GM12801 (cell line): ENCODE results near the gene CAPN11.

ENCODE experiments used
- TF ChIP-seq, protein P1 (sequence below): IDR thresholded peaks from one replicate; pipeline ENCODE4 v1.5.1; 2011; ENCODE audit warnings: control low read depth; ENCODE audit not compliant: insufficient read length; ENCODE audit errors: extremely low read depth

CAPN11 gene

DNA sequence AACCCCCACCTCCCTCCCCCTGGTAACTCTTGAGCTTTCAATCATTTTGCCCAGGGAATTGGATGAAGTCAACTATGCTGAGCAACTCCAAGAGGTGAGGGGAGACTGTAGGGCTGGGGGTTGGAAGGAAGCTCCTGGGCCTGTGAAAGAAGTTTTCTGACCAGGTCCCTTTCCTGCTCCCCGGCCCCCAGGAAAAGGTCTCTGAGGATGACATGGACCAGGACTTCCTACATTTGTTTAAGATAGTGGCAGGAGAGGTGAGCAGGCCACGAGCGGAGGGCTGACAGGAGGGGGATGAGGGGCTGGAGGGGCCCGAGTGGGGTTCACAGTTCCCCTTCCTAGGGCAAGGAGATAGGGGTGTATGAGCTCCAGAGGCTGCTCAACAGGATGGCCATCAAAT lies 21.8 kb downstream of the CAPN11 start:
- TF ChIP-seq, protein P1, sequence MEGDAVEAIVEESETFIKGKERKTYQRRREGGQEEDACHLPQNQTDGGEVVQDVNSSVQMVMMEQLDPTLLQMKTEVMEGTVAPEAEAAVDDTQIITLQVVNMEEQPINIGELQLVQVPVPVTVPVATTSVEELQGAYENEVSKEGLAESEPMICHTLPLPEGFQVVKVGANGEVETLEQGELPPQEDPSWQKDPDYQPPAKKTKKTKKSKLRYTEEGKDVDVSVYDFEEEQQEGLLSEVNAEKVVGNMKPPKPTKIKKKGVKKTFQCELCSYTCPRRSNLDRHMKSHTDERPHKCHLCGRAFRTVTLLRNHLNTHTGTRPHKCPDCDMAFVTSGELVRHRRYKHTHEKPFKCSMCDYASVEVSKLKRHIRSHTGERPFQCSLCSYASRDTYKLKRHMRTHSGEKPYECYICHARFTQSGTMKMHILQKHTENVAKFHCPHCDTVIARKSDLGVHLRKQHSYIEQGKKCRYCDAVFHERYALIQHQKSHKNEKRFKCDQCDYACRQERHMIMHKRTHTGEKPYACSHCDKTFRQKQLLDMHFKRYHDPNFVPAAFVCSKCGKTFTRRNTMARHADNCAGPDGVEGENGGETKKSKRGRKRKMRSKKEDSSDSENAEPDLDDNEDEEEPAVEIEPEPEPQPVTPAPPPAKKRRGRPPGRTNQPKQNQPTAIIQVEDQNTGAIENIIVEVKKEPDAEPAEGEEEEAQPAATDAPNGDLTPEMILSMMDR = no peak

DNA sequence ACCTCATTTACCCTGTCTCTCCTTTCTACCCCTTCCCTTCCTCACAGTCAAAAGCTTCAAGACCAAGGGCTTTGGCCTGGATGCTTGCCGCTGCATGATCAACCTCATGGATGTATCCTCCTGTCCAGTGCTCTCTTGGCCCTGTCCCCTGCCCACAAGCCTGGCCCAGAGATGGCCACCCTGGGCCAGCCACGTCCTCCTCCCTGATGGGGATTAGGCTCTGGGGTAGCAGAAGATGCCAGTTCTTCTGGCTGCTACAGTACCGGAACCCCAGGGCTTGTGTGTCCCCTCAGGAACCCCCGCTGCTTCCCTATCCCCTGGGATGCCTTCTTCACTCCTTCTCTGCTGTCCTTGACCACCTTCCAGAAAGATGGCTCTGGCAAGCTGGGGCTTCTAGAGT lies 22.3 kb downstream of the CAPN11 start:
- TF ChIP-seq, protein P1 = no peak

DNA sequence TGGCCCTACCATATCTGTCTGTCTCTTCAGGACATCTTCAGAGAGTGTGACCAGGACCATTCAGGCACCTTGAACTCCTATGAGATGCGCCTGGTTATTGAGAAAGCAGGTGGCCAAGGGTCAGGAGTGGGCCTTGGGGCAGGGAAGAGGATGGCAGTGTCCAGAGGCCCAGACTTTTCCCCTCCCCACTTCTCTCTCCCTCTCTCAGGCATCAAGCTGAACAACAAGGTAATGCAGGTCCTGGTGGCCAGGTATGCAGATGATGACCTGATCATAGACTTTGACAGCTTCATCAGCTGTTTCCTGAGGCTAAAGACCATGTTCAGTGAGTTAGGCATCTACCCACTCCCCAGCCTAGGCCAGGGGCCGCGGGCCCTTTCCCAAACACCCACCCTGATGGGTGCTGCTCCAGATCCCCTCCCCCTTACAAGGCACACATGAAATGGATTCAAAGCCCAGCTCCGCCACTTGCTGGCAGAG lies 24.3 kb downstream of the CAPN11 start:
- TF ChIP-seq, protein P1 = no peak

DNA sequence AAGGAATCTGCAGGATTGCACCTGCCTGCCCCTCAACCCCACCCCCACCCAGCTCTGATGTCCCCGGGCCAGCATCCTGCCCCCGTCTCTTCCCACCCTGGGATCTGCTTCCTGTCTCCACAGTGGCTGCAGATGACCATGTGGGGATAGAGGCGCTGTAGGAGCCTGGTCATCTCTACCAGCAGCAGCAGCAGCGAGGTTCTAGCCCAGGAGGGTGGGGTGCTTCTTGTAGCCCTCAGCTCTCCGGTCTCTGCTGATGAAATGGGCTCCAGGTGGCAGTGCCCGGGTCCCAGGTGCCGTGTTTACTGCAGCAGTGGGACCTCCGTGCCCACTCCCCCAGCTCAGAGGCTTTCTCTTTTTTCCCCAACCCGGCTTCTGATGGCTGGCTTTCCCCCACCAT lies 25.2 kb downstream of the CAPN11 start:
- TF ChIP-seq, protein P1 = no peak

DNA sequence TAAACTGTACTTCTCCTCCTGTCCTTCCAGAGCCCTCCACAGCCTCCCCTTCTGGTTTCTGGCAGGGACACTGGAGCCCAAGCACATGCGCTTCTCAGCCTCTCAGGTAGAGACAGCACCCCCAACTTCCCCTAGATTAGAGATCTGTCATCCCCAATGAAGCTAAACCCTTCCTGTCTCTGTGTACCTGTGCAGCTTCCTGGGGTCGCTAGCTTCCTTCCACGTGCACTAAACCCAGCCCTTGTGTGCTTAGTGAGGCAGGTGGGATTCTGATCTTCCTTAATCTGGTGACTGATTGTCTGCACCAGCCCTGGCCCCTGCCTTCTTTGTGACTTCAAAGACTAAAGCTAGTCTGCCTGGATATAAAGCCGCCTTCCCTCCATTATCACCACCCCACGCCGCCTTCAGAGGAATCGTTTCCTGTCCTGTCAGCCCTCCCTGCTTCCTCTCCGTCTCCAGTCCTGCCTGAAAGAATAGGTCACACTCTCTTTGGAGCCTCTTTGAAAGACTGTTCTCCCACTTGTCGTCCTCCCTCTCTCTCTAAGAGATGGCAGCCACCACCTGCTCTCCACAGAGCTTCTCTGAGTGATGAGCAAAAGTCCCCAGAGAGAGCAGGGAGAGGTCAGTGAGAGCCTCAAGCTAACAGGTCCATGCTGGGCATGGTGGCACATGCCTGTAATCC lies 27.5 kb downstream of the CAPN11 start:
- TF ChIP-seq, protein P1 = no peak

DNA sequence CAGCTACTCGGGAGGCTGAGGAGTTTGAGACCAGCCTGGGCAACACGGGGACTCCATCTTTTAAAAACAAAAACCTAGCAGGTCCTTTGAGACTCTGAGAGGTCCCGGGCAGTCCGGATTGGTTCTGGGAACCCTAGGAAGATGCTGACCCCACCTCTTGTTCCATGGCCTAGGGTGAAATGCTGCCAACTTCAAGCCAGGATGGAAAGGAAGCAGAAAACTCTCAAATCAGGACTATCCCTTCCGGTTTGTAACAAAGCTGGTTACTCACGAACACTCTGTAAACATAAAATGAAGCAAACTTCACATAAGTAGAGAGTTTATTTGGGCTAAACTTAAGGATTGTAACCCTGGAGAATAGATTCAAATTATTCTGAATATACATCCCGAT lies 28.0 kb downstream of the CAPN11 start:
- TF ChIP-seq, protein P1 = no peak

DNA sequence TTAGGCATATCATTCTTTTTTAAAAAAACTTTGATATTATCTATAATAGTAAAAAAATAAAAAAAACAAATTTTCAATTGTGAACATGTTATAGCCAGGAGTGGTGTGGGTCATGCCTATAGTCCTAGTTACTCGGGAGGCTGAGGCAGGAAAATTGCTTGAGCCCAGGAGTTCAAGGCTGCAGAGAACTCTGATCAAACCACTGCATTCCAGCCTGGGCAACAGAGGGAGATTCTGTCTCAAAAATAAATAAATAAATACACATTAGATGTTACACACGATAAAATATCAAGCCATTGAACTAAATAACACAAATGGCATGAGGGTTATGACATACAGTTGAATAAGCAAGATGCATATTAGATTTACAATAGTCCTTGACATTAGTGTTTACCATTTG lies 30.2 kb downstream of the CAPN11 start:
- TF ChIP-seq, protein P1 = no peak
